GM04503 (cell line): ENCODE data around the gene DPP9.
"Not testable (repeated sequence)": the region's sequence is repeated elsewhere in the genome, so short reads cannot be mapped to it uniquely, and the experiment has no call there.

Experiments
- DNase-seq: peaks from one replicate; pipeline ENCODE4 v3.0.0-alpha.2; 2012; ENCODE audit warnings: low read depth

DPP9 gene

GRCh38 chr19:4740092-4740491, 16.4 kb upstream of the DPP9 start:
- no peak for DNase-seq

- no peak for DNase-seq
These were observed 15.1 kb upstream of the DPP9 start for GRCh38 chr19:4738734-4739133.

GRCh38 chr19:4737955-4738600, 14.4 kb upstream of the DPP9 start:
- DNase-seq: no peak

- DNase-seq: no peak
These were observed 10.2 kb upstream of the DPP9 start for GRCh38 chr19:4733755-4734345.

GRCh38 chr19:4732680-4733114, 9.1 kb upstream of the DPP9 start:
- DNase-seq: no peak

DNA sequence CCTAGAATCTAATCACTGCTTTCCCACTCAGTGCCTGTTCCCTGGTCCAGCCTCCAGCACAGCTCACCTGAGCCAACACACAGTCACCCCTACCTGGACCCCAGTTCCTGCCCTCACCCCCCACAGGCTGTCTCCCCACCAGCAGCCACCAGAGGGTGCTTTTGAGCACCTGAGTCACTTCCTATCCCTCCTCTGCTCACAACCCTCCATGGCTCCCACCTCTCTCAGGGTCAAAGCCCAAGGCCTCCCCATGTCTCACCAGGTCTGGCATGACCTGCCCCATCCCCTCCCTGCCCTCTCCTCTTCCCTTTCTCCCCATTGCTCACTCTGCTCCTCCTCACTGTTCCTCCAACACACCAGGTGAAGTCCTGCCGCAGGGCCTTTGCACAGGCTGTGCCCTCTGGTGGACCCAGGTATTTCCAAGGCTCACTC, 7.1 kb upstream of the DPP9 start:
- no peak for DNase-seq

DNA sequence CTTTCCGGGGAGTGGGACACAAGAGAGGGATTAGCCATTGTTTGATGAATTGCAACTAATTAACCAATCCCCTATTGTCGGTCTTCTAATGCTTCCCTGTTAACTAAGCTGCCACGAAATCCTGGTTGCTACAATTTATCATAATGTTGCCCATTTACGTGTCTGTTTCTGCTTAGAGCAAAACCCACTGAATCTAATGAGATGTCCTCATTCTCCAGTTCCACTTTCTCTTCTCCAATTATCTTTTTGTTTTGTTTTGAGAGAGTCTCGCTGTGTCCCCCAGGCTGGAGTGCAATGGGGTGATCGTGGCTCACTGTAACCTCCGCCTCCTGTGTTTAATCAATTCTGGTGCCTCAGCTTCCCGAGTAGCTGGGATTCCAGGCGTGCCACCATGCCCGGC, 5.2 kb upstream of the DPP9 start:
- DNase-seq: no peak

DNA sequence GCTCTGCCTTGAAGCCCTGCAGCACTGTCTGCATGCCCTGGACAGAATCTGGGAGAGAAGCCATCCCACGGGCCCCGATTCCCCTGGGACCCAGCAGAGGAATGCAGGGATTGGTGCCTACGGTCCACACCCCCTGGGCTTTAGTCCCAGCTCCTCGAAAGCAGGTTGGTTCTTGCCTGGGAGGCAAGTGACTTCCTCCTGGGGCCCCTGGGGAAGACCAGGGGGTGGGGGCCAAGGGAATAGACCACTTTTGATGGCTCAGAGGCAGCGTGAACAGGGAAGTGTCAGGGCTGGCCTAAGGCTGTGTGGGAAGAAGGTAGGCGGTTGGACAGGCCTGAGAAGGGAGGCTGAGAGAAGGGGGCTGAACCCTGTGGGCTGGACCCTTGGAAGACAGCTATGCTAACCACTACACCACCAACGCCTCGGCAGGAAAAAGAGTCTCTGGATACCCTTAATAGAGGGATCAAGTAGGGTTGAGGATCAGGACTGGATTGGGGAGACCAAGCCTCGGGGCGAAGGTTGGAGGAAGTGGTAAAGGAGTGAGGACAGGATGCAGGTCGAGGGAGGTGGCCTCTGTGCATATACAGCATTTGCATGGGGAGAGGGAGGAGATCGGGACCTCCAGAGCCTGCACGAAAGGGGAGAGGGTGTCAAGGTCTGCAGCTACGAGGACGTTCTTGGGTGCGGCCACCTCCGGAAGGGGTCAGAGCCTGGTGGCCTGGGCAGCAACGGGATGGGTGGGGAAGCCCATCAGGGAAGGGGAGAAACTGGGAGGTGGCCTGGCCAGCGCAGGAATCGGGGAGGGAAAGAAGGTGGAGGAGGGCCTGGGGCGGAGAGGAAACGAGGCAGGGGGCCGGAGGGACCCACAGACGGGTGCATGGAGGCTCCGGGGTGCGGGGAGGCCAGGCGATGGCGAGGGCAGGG, 709 bp downstream of the DPP9 start:
- peak; percentile 58 for DNase-seq

GRCh38 chr19:4721196-4721595, 2.4 kb downstream of the DPP9 start:
- no peak for DNase-seq

GRCh38 chr19:4720037-4720700, 3.5 kb downstream of the DPP9 start:
- DNase-seq: no peak

GRCh38 chr19:4719499-4719866, 4.2 kb downstream of the DPP9 start:
- no peak for DNase-seq

- DNase-seq: no peak
These were observed 5.5 kb downstream of the DPP9 start for GRCh38 chr19:4717966-4718701.

DNA sequence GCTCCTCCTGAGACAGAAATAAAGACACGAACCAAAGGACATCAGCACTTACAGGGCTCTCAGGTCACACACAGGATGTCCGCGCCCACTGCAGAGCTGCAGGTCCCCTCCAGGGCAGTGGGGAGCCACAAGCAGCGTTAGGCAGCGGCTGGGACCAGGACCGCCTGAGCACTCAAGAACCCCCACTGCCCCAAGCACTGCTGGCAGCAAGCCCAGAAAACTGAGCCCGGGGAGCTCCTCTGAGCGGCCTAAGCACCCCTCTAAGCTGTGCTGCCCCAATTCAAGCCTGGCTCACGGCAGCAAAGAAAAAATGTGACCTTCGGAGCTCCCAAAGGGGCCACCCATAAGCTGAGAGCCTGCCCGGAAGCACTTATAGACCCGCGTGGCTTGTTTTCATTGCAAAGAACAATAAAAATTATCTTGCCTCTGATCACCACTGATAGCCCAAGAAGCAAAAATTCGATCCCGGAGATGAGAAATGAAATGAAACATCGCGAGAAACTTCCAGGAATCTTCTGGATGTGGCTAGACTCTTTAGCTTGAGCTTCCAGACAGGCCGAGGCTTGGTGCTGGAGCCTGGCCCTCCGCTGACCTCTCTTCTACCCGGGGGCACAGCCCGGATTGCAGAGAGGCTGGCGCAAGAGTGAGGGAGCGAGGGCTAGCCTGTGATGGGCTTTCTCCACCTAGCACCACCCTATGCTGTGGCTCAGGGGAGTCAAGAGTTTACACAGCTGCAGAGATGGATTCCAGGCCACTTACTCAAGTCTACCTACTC, 6.3 kb downstream of the DPP9 start:
- DNase-seq: no peak

GRCh38 chr19:4715529-4716221, 8.0 kb downstream of the DPP9 start:
- DNase-seq: no peak

DNA sequence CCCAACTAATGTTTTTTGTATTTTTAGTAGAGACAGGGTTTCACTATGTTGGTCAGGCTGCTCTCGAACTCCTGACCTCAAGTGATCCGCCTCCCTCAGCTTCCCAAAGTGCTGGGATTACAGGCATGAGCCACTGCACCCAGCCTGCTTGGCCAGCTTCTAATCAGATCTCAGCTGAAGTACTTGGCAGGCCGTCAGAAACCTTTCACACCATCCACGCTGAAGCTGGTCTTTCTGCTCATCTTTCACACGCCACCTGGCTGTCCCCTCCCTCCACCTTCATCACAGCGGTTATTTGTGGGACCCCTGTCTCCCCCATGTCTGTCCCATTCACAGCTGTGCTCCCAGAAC, 8.5 kb downstream of the DPP9 start:
- not testable (repeated sequence) for DNase-seq

DNA sequence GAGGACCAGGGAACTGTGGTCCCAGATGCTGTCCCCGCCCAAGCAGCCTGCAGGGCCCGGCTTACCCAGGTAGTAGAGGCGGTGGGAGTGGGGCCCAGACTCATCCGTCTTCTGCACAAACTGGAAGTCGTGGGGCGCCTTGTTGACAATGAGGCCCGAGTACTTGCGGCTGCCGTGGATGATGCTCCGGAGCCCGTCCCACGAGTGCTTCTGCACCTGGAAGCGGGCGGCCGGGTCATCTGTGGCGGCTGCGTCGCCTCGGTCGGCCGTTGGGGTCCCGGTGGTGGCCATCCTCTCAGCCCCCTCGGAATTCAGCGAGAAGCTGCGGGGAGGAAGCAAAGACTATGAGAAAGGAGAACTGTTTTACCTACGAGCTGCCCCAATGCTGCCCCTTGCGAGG, 9.6 kb downstream of the DPP9 start:
- no peak for DNase-seq

- peak; percentile 88 for DNase-seq
These were observed 10.2 kb downstream of the DPP9 start for GRCh38 chr19:4713384-4713951.

- DNase-seq: no peak
These were observed 10.9 kb downstream of the DPP9 start for GRCh38 chr19:4712771-4713170.

DNA sequence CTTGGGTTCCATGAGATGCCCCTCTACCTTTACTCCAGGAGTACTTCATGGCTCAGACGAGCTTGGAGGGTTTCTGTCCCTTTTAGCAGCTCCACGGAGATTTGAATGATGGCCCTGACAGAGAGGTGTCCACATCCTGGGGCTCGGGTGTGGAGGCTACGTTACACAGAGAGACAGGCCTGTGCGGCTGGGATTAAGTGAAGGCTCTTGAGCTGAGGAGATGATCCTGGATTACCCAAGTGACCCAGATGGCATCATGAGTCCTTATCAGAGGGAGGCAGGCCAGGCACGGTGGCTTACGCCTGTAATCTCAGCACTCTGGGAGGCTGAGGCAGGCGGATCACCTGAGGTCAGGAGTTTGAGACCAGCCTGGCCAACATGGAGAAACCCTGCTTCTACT, 12.4 kb downstream of the DPP9 start:
- DNase-seq: no peak

DNA sequence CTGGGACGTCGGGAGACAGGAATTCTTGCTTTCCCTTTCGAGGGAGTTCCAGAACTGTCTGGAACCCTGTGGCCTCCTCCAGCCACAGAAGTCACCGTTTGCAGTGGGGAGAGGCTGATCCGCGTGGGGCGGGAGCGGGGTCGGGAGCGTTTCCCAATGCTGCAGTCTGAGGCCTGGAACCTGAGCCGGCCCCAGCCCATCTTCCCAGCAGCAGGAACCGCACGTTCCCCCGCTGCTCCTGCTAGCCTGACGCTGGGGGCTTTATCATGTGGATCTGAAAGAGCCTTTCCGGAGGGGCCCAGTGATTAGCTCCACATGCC, 13.4 kb downstream of the DPP9 start:
- DNase-seq: no peak
